Measurements from ENCODE around the gene SLC24A3. TPM values are rescaled to one million over a fixed set of nuclear protein-coding genes. Genes with fewer than 3 reads are reported as not detected.

Gene SLC24A3
- total and polyA plus RNA-seq, 2 of the 13 experiments (the other 11 are each of a cell fraction or from before 2014, with no cell fraction given): not detected

GRCh38 chr20:19757487-19758132, 545.2 kb downstream of the SLC24A3 start (continued):
- TF ChIP-seq ZNF30 (CRISPR knock-in tag; IDR thresholded peaks at IDR 0.05) (peak; percentile 66; the same call in 1 of the 2 replicates), ZNF224 (CRISPR knock-in tag; IDR thresholded peaks at IDR 0.05) (no peak), ZNF609 (CRISPR knock-in tag; IDR thresholded peaks at IDR 0.05; ENCODE audit: borderline replicate concordance) (no peak), ZNF629 (CRISPR knock-in tag; conservative IDR thresholded peaks at IDR 0.05) (no peak), ZNF615 (CRISPR knock-in tag; IDR thresholded peaks at IDR 0.05; ENCODE audit: borderline replicate concordance) (no peak), ZNF512B (CRISPR knock-in tag; IDR thresholded peaks at IDR 0.05; ENCODE audit: borderline replicate concordance) (no peak), ZC3H13 (CRISPR knock-in tag; IDR thresholded peaks at IDR 0.05) (no peak), CBX1 (IDR thresholded peaks at IDR 0.05; ENCODE audit: low read depth) (peak; percentile 48), ZNF281 (CRISPR knock-in tag; IDR thresholded peaks at IDR 0.05; ENCODE audit: borderline replicate concordance) (peak; percentile 80; the same call in 1 of the 2 replicates), ZNF562 (CRISPR knock-in tag; IDR thresholded peaks at IDR 0.05; ENCODE audit: borderline replicate concordance) (no peak), ADNP (CRISPR knock-in tag; IDR thresholded peaks at IDR 0.05) (no peak), ZNF160 (CRISPR knock-in tag; IDR thresholded peaks at IDR 0.05) (no peak), HOXA3 (CRISPR knock-in tag; IDR thresholded peaks at IDR 0.05) (peak; percentile 54; the same call in 1 of the 2 replicates), ZNF747 (CRISPR knock-in tag; IDR thresholded peaks at IDR 0.05; ENCODE audit: borderline replicate concordance) (peak; percentile 81; the same call in 1 of the 2 replicates), ZNF883 (CRISPR knock-in tag; IDR thresholded peaks at IDR 0.05; ENCODE audit: not compliant biosample characterization) (no peak), ZNF138 (CRISPR knock-in tag; IDR thresholded peaks at IDR 0.05; ENCODE audit: low read depth) (0 out of 2 replicates have a peak, but pooled peaks have one; percentile 65), ZNF816 (CRISPR knock-in tag; IDR thresholded peaks at IDR 0.05; ENCODE audit: borderline replicate concordance) (0 out of 2 replicates have a peak, but pooled peaks have one; percentile 52)
- TF ChIP-seq, protein P1, sequence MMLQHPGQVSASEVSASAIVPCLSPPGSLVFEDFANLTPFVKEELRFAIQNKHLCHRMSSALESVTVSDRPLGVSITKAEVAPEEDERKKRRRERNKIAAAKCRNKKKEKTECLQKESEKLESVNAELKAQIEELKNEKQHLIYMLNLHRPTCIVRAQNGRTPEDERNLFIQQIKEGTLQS (CRISPR knock-in tag; IDR thresholded peaks at IDR 0.05): no peak
